NT2/D1 (cell line): ENCODE measurements around the gene MCL1.

Source experiments
- YY1 ChIP-seq: IDR thresholded peaks from 2 replicates; pipeline ENCODE4 v1.6.1; 2011; ENCODE audit not compliant: insufficient read length, insufficient read depth
- ZNF274 ChIP-seq: IDR thresholded peaks from 2 replicates; pipeline ENCODE4 v1.6.1; 2011; ENCODE audit warnings: mild to moderate bottlenecking, low read depth, low read length

GRCh38 chr1:150568594-150568966 lies 10.8 kb downstream of the MCL1 start:
- TF ChIP-seq YY1 (no peak), ZNF274 (no peak)
